Fibroblast of villous mesenchyme (primary cell): ENCODE data around the gene CFAP43. TPM values are rescaled to one million over a fixed set of nuclear protein-coding genes. Genes with fewer than 3 reads are reported as not detected.

Experiments used
- DNase-seq: peaks from one replicate; pipeline ENCODE4 v3.0.0-alpha.2; 2010; ENCODE audit warnings: low read depth
- H3K4me3 ChIP-seq: 2 replicates; pipeline ENCODE4 v1.5.1; 2011; ENCODE audit warnings: low read depth, mild to moderate bottlenecking, low read length
- small RNA-seq: library from RNA; depleted of rRNA; stranded (forward); fragments of <200 nt; gene quantifications from one replicate; pipeline ENCODE3, GENCODE V24; 2012
- total RNA-seq: library from RNA; depleted of rRNA; stranded (reverse); fragments of >200 nt; gene quantifications from 2 replicates; pipeline ENCODE4 v1.2.3, GENCODE V29; 2012
- TF ChIP-seq, protein P1 (sequence below): IDR thresholded peaks from 2 replicates; pipeline ENCODE4 v1.5.1; 2012; ENCODE audit warnings: low read depth, mild to moderate bottlenecking, low read length; ENCODE audit not compliant: insufficient read depth

The CFAP43 gene
- total RNA-seq, 1 donor, result not detected

DNA sequence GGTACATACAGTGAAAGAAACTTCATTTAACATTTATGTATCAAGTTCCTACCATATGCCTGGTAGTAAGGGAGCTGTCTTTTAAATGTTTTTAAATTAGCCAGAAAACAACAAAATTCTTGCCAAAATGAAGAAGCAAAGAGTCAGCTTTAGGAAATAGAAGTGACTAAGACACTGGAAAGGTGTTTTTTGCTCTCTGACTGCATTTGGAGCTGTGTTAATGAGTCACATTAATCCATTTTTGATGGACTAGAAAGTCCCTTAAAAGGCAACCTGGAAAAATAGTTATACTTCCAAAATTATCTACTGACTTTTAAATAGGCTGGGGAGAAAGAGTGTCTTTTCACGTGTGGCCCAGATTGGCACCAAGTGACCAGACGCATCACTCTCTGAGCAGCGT is 142.5 kb downstream of the CFAP43 start:
- TF ChIP-seq, protein P1, sequence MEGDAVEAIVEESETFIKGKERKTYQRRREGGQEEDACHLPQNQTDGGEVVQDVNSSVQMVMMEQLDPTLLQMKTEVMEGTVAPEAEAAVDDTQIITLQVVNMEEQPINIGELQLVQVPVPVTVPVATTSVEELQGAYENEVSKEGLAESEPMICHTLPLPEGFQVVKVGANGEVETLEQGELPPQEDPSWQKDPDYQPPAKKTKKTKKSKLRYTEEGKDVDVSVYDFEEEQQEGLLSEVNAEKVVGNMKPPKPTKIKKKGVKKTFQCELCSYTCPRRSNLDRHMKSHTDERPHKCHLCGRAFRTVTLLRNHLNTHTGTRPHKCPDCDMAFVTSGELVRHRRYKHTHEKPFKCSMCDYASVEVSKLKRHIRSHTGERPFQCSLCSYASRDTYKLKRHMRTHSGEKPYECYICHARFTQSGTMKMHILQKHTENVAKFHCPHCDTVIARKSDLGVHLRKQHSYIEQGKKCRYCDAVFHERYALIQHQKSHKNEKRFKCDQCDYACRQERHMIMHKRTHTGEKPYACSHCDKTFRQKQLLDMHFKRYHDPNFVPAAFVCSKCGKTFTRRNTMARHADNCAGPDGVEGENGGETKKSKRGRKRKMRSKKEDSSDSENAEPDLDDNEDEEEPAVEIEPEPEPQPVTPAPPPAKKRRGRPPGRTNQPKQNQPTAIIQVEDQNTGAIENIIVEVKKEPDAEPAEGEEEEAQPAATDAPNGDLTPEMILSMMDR, result no peak
- DNase-seq, result no peak
- no peak overlapping the region for H3K4me3 ChIP-seq

DNA sequence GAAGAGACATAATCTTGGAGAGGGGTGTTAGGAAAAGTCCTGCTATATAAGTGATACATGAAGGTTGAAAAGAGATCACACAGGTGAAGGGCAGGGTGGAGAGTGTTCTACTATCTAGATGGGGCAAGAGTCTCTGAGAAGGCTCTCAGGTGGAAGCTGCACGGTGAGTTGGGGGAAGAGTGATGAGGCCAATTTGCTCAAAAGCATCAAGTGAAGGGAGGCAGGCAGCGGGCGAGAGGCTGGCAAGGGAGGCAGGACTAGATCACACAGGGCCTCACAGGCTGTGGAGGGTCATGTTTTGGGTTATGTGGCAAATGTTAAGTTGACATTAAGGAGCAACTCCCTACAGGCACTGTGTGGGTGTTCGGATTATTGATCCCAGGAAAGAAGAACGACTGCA is 143.9 kb downstream of the CFAP43 start:
- no peak overlapping the region for H3K4me3 ChIP-seq
- TF ChIP-seq, protein P1, result no peak
- DNase-seq, result no peak

DNA sequence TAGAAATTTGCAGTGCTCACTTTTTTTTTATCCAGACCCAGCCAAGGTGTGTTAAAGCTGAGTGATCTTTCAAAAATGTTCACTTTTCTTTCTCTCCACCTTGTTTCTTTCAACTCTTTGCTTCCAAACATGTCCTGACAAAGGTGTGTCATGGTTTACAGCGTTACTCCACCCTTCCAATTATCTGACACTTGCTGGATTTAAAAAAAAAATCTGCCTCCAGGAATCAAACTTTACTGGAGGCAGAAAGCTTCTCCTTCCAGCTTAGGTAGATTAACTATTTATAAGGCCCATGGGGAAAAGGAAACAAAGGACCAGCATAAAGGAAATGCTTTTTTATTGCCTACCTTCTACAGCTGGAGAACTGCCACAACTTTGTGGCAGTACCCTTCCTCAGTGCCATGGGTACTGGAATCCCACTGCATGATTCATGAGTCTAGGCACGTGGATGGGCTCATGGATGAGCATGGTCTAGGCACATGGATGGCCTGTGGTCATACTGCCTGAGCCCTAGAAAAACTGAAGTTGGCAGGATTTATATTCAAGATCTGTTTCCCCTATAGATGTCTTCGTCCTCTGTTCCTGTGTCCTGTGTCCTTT is 146.3 kb downstream of the CFAP43 start, which contains the start of gene COL17A1:
Gene COL17A1, minus strand, starts transcription at position 80 of the 600 bp plus-strand sequence. CDS start 5,207 bp downstream, outside the sequence.
- no peak within 1 kb of the TSS for H3K4me3 ChIP-seq
- no peak for DNase-seq
- TF ChIP-seq, protein P1, result no peak

DNA sequence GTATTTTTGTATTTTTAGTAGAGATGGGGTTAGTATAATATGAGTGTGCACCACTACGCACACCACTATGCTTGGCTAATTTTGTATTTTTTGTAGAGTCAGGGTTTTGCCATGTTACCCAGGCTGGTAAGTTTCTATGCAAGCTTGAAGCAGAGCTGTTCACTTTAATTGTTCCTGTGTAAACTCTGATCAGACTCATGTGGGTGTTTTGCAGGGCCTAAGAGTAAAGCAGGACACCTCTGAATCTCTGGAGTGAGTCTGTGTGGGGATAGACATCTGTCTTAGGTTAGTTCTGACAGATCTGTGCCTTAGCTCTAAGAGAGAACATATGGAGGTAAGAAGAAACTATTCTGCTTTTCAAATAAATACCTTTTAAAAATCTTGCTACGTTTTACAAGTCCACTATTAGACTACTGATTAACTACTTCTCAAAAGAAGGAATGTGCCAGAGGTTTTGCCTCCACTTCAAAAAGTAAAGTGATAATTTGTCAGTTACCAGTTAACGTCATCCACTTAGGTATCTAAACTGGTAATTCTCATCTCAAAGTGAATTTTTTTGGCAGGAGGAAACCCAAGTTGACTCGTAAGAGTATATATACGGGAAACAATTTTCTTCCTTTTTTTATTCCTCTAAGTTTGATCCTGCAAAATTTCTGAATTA is 147.6 kb downstream of the CFAP43 start:
- TF ChIP-seq, protein P1, result no peak
- DNase-seq, result no peak
- H3K4me3 ChIP-seq, result no peak overlapping the region

DNA sequence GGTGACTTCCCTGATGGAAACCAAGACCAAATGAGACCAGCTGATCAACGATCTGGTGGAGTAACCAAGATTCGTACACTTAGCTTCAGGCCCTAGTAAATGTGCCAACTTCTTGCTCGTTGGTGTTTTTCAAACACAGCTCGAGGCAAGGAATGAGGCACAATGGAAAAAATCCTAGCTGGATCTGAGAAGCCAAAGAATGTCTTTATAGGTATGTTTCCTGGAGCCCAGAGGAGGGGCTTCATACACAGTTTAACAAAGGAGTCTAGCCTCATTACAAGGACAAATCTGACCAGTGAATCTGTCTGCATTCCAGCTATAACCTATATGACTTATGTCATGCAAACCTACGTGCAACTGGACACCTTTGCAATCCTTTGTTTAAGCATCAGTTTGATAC is 150.2 kb downstream of the CFAP43 start:
- DNase-seq, result no peak
- TF ChIP-seq, protein P1, result no peak
- H3K4me3 ChIP-seq, result no peak overlapping the region

DNA sequence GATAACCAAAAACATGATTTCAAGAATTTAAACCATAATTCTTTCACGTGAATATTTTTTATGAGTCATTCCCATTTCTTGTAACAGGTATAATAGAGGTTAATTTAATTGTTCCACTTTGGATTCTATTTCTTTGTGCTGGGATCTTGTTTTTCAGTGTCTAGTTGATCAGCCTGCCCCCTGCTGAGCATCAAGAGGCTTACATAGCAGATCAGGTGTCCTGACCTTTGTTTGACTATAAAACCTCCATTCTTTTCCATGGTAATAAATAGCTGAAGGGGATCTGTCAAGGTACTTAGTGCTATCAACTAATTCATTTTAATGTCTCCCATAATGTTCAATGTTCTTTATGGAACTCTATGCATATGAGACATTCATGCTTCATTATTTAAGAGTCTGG is 151.4 kb downstream of the CFAP43 start:
- peak; percentile 22 for DNase-seq
- H3K4me3 ChIP-seq, result no peak overlapping the region

More for the DNA sequence above, 151.4 kb downstream of the CFAP43 start:
- TF ChIP-seq, protein P1, result peak; percentile 52

Small RNA genes lying within 50 kb of the gene (small RNA-seq; reads per million reads assigned to genes)
- gene MIR4482 (not detected), gene MIR609 (not detected)

Other genes starting within 250 kb of the CFAP43 start
- gene COL17A1, start 146.5 kb downstream of the CFAP43 start, total RNA-seq, result not detected in 2 replicates
- 6.1 and 8.2 TPM in 2 replicates for gene SFR1, start 110.2 kb downstream of the CFAP43 start, total RNA-seq
- gene GSTO1, start 22.5 kb upstream of the CFAP43 start, total RNA-seq, result 156 and 175 TPM in 2 replicates
- 1.9 and 2.2 TPM in 2 replicates for gene GSTO2, start 36.8 kb upstream of the CFAP43 start, total RNA-seq
- gene ITPRIP, start 106.1 kb upstream of the CFAP43 start, total RNA-seq, result 9.9 and 10.3 TPM in 2 replicates
- 0.43 and 0.64 TPM in 2 replicates for gene CFAP58, start 121.5 kb upstream of the CFAP43 start, total RNA-seq